HG02763 (cell line): Measurements from ENCODE around the gene SLAMF1.
"Not testable (repeated sequence)": the region's sequence is repeated elsewhere in the genome, so short reads cannot be mapped to it uniquely, and the experiment has no call there.

Experiments
- ATAC-seq: cut with Tn5 transposase; IDR thresholded peaks from one replicate; pipeline ENCODE4 v1.9.1; 2021; ENCODE audit warnings: mild to moderate bottlenecking, moderate library complexity; ENCODE audit not compliant: unreplicated experiment

Gene SLAMF1

DNA sequence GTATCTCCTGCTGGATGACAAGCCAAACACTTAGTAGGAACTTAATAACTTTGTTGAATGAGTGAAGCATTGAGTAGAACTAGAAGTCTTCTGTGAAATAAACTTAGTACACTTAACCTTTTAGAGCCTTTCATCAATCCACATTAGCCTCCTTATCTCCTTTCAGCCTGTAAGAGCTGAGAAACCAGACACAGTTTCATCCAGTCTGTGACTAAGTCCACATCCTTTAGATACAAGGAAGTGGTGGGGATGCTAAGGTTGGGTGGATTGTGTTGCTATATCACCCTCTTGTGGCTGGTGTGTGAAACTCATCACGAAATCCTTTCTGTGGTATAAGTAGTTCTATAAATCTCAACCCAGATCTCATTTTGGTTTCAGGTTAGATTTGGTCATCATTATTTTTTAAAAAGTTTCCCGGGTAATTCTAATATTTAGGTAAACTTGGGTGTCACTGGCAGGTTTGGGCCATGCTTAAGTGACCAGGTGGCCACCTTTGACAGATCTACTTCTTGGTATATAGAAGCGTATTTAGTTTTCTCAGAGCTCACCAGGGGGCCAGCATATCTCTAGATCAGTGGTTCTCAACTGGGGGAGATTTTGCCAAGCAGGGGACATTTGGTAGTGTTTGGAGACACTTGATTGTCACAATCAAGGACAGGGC is 39.7 kb downstream of the SLAMF1 start:
- ATAC-seq: peak; percentile 62

DNA sequence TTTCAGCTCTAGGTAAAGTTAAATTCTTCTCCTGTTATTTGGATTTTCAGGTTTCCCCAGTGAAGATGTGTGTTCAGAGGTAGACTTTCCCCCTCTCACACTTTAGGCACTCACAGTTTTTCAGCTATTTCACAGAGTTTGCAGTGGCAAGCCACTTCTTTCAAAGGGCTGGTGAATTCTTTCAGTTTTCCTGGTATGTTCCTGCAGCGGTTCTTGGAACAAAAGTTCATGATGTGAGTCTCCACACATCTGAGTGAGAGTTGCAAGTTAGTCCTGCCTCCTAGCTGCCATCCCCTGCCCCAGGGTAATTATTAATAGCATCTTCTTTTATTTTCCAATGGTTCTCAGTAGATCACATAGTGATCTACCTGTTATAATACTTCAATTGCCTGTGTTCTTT is 40.2 kb downstream of the SLAMF1 start:
- ATAC-seq: no peak

DNA sequence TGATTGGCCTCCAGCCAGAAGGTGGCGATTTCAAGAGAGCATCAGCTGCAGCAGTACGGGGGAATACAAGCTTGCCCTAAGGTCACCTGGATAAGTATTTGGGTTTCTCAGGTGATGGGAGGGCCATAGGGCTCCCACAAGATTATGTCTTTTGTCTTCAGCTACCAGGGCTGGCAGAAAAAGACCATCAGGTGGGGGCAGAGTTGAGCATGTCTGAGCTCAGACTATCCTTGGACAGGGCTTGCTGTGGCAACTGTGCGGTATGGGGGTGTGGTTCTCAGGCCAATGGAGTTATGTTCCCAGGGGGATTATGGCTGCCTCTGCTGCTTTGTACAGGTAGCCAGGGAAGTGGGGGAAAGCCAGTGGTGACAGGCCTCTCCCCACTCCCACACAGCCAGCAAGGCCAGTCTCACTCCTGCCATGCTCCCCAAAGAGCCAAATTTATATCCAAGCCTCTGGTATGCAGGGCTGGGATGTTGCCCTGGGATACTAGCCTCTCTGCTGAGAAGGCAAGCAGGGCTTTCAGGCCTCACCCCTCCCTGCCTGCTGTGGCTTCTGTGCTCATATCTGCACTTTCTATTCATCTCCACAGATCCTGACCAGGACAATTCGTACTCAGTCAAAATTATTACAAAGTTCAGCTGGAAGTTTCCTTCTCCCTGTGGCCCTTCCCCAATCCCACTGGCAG is 40.9 kb downstream of the SLAMF1 start:
- no peak for ATAC-seq

DNA sequence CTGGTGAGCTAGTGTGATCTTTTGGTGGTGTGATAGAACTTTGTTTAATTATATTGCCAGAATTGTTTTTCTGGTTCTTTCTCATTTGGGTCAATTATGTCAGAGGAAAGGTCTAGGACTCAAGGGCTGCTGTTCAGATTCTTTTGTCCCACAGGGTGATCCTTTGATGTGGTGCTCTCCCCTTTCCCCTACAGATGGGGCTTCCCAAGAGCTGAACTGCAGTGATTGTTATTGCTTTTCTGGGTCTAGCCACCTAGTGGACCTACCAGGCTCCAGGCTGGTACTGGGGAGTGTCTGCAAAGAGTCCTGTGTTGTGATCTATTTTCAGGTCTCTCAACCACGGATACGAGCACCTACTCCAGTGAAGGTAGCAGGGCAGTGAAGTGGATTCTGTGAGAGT is 41.6 kb downstream of the SLAMF1 start:
- no peak for ATAC-seq

DNA sequence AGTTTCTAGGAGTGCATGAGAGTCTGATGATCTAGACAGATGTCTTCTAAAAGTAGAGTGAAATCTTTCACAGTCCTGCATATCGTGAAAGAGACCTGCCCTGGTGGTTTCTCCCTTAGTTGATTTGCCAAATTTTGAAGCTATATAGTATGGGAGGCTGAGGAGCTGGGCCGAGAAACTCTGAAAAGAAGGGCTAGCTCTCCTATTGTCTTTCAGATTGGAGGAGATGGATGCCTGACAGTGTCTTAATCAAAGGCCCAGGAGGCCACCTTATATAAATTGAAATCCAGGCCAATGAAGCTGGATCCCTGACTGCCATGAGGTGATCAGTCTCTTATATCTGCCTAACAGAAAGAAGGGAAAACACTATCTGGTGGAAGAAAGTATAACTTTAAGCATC is 49.1 kb downstream of the SLAMF1 start:
- ATAC-seq: no peak

DNA sequence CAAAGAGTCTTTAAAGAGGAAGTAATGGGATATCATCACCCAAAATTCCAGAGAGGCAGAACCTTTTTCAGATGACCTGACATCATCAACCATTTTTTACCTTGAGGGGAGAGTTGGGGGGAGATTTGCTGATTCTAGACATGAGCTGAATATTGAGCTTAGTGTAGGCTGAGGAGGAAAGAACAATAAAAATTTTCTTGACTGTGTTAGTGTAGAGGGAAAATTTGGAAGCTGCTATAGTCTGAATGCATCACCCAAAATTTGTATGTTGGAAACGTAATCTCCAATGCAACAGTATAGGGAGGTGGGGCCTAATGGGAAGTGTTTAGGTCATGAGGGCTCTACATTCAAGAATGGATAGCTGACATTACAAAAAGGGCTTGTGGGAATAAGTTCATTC is 49.8 kb downstream of the SLAMF1 start:
- ATAC-seq: no peak

DNA sequence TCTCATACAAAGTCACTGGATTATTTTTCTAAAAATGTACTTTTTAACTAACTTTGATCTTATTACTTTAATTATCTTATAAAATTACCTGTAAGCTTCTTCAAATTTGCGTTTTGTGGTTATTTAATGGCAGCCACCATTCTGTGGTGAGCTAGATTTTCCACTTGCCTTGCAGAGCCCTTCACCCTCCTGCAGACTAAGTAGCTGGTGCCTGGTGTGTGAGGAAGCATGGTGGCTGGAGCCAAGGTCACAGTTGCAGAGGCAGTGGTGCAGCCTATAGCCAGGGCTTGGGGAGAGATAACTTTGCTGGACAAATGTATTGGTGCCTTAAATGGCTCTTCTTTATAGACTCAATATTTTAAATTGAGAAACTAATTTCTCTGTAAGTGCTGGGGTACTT is 56.4 kb downstream of the SLAMF1 start:
- ATAC-seq: no peak

DNA sequence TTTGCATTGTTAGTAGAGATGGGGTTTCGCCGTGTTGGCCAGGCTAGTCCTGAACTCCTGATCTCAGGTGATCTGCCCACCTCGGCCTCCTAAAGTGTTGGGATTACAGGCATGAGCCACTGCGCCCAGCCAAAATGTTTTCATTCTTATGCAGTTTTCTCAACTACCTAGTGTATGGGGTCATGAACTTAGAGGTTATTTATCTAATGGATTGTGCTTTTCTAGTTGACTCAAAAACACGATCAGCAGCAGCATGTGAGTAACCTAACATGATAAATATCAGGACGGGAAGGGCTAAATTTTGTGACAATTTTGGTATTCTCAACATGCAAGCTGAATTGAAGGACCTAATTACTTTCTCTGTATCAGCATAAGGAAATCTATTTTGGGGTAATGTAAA is 58.4 kb downstream of the SLAMF1 start:
- ATAC-seq: no peak

DNA sequence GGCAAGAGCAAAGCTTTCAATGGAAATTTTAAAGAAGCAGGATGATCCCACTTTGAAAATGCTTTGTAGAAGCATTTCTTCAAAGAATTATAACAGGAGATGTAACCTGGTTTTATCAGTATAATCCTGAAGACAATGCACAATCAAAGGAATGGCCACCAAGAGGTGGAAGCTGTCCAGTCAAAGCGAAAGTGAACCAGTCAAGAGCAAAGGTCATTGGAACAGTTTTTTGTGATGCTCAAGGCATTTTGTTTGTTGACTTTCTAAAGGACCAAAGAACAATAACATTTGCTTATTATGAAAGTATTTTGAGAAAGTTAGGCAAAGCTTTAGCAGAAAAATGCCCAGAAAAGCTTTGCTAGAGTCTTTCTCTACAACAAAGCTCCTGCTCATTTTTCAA is 62.1 kb downstream of the SLAMF1 start:
- ATAC-seq: no peak

DNA sequence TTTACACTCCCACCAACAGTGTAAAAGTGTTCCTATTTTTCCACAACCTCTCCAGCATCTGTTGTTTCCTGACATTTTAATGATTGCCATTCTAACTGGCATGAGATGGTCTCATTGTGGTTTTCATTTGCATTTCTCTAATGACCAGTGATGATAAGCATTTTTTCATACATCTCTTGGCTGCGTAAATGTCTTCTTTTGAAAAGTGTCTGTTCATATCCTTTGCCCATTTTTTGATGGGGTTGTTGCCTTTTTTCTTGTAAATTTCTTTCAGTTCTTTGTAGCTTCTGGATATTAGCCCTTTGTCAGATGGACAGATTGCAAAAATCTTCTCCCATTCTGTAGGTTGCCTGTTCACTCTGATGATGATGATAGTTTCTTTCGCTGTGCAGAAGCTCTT is 63.9 kb downstream of the SLAMF1 start:
- not testable (repeated sequence) for ATAC-seq

DNA sequence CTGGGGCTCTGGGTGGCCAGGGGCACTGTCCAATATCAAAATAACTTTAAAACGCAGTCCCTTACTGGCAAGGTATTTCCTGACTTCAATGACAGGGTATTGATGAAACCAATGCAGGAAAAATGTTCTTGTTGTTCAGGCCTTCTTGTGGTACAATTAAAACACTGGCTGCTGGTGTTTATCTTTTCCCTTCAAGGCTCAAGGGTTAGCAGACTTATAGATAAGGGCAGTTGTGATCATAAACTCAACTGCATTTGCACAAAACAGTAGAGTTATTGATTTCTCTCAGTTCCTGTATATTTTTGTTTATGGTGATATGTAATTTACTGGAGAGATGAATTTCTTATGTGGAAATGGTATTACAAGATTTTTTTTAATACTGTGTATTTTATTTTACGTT is 64.9 kb downstream of the SLAMF1 start:
- no peak for ATAC-seq

DNA sequence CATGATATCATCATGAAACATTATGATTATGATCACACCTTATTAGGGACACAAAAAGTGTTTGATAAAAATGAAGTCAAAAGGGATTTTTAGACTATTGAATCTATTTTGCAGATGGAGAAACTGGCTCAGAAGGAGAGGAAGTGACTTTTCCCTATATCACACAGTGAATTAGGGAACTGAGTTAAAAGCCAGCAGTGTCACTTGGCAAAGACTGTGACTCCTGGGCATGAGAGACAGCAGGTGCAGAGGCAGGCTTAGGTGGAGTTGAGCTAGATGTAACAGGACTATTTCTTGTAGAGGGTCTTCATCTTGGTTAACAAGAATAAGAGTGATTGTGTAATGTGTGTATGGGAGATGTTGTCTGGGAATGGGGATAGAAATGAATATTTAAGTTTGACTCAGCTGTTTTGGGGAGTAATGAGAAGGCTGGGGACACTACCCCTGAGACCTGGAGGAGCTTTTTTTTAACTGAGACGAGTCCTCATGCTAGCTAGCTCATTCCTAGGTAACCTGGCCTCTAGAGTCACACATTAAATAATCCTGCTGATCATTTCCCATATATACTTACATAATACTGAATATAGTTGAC is 66.5 kb downstream of the SLAMF1 start:
- ATAC-seq: no peak

DNA sequence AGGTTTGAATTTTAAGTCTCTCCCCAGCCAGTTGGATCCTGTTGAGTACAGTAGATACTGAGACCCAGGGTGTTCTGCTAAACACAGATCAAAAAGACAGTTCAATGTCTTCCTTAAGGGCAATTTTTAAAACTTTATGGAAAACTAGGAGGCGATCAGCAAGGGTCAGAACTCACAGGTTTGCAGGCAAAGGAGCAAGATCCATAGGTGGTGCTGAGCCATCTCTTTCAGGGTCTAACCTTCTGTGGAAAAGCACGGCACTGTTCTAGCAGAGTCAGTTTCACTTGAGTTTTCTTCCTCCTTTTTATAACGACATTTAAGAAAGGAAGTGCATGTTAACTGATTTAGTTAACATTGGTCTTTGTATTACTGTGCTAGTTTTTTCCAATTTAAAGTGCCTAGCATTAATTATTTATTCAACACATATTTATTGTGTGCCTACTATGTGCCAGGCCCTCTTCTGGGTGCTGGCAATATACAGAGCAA is 67.6 kb downstream of the SLAMF1 start, which contains the start of gene CD84:
TSS of gene CD84 (minus strand) at position 281 of the 486 bp plus-strand sequence. CDS start at position 222, 59 bp downstream.
- no peak for ATAC-seq

DNA sequence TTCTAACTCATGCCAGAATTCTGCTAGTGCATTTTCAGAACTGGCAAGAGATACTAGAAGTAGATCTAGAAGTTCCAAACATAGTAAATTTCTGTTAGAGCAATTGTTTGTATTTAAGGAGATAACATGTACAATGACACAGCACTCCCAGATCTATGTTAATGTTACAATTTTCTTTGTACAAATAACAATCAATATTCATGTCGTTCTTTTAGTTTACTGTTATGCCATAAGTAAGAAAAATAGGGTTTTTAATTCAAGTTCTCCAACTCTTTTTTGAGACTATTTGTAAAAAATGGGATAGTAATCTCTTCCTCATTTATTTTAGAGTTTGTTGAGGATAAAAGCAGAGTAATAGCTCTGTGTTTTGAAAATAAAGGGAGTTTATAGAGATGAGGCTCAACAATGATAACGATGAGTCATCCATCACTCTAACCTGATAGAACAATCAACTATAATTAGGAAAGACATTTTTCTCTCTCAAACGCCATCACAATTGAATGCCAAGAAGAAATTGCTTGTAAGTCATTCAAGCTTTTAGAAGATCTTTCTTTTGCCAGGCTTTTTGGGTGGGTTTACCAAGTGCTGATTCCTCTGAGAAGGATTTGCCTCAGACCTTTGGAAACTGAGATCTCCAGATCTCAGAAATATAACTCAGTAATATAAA is 68.2 kb downstream of the SLAMF1 start:
- no peak for ATAC-seq

DNA sequence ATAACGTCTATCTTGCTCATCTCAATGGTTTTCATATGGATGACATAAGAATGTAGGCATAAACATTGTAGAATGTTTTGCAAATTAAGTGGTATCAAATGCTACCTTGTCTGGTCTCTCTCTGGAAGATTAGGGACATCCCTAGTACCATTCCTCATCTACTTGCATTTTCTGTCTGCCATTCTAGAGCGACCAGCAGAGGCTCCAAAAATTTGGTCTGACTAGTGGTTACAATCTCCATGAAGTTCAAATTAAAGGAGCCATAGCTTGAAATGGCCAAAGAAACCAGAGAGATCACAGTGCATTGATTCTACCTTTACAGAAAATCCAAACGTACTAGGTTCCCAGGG is 68.7 kb downstream of the SLAMF1 start:
- no peak for ATAC-seq

DNA sequence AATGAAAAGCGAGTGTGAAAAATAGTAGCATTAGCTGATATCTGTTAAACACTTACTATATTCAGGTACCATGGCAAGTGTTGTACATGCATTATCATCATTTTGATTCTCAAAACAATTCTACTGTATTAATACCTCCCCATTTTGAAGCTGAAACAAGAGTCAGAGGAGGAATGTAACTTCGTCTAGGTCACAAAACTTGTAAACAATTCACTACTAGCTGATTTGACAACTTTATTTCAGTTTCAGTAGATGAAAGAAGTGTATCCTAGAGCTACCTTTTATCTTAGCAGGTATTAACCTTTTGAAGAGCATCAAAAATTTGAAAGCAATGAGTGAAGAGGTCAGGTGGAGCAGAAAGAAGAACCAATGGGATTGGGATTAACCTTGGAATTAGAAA is 69.2 kb downstream of the SLAMF1 start:
- no peak for ATAC-seq

DNA sequence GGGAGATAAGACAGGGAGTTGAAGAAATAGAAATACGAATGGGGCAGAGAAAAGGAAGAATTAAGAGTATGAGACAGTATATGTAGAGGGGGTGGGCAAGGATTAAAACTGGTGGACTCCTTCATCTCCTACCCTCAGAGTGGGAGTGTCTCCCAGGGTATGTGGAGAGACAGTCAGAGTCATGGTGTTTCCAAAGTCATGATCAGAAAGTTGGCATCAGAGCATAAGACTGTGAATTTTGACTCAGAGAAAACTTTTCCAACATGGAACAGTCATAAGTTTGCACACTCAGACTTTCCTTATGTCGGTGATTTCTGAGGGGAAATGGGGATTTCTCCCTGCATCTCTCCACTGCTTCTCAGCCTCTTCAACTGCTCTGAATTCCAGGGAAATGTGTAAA is 70.0 kb downstream of the SLAMF1 start:
- no peak for ATAC-seq

DNA sequence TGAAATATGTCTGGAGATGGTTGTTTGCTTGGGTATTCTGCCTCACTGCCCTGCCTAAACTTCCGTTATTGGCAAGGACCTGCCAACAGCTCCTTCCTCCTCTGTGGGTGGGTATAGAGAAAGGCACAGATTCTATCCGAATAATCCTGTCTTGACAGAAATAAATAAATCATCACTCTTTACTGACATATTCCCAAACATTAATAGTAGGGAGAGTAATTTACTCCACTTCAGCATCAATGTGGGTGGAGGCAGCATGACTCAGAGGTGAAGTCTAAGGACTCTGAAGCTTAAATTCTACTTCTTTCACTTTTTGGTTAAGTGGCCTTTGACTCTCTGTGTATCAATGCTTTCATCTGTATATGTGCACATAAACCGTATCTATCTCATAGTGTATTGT is 70.5 kb downstream of the SLAMF1 start:
- no peak for ATAC-seq

DNA sequence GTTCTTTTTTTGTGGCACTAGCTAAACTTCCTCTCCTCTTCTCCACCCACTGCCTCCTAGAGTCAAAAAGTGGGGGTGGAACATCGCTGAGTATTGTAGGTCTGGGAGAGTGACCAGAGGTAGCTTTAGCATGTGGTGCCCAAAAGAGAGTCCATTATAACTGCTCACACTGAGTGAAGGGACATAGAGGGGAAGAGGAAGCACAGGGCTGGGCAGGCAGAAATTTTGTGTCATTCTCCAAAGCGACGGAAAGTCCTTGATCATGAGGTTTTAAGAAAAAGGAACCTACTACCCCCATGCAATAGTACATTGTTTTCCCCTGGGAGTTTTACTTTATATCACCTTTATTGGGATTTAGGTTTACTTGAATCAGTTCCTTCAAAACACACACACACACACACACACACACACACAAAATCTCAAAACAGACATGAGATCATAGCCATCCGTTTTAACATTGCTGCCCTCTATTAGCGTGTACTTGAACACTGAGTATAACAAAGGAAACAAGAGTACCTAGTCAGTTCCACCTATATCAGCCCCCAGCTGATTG is 71.7 kb downstream of the SLAMF1 start:
- no peak for ATAC-seq

DNA sequence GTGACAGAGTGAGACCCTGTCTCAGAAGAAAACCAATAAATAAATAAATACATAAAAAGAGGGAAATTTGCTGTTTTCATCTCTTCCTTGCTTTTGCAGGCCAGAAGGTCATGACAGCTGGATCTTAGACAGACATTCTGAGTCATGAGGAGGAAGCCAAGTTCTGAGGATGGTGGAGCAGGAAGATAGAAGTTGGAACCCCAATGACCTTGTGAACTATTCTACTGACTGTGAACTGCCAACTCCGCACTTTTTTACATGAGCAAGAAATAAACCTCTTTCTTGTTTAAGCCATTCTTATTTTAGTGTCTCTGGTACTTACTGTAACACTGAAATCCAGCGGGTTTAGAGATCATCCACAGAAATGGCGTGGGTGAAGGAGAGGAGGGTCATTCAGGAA is 76.0 kb downstream of the SLAMF1 start:
- ATAC-seq: no peak

DNA sequence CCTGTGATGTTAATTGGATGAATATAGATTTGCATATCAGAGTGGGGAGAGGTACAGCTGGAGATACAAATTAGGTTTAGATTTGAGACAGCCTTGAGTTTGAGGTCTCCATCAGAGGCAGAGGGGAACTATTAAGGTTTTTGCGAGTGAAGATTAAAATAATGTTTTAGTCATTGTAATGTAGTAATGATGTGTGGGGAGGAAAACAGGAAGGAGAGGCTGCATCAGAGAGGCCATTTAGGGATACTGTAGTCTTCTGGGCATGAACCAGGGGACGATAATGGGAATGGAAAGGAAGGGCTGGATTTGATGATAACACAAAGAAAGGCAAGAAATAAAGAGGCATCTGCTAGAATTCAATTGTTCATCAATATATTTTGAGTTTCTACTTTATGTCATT is 77.0 kb downstream of the SLAMF1 start:
- no peak for ATAC-seq
